DND-41 (cell line): ENCODE data around the gene FAM151A.

Source experiments
- ATAC-seq: fragments of 200-7000 bp; cut with Tn5 transposase; 3 replicates; pipeline ENCODE4 v1.9.1; 2021; ENCODE audit warnings: low read depth; ENCODE audit not compliant: insufficient read depth
- DNase-seq: peaks from one replicate; pipeline ENCODE4 v3.0.0-alpha.2; 2020
- H2AFZ ChIP-seq: 2 replicates; pipeline ENCODE4 v1.6.0; 2012; ENCODE audit warnings: low read depth, low read length
- H3K27ac ChIP-seq: 2 replicates; pipeline ENCODE4 v1.5.1; 2012; ENCODE audit warnings: low read length, inconsistent platforms
- H3K27me3 ChIP-seq: fragments of 200-600 bp; sonication (generic); 2 replicates; pipeline ENCODE4 v1.6.0; 2012; ENCODE audit warnings: low read length, mild to moderate bottlenecking, inconsistent platforms; ENCODE audit not compliant: insufficient read depth, poor library complexity
- H3K36me3 ChIP-seq: 2 replicates; pipeline ENCODE4 v1.5.1; 2012; ENCODE audit warnings: low read length, inconsistent platforms; ENCODE audit not compliant: insufficient read depth
- H3K4me1 ChIP-seq: 2 replicates; pipeline ENCODE4 v1.5.1; 2012; ENCODE audit warnings: mild to moderate bottlenecking, low read length; ENCODE audit not compliant: insufficient read depth
- H3K4me2 ChIP-seq: 2 replicates; pipeline ENCODE4 v1.6.0; 2012; ENCODE audit warnings: mild to moderate bottlenecking, moderate library complexity, low read length, inconsistent platforms; ENCODE audit not compliant: insufficient read depth
- H3K4me3 ChIP-seq, 2 experiments: fragments of 200-600 bp in 1 of 2; shearing (Covaris generic) in 1 of 2; 2 replicates each; pipeline ENCODE4 v1.5.1; 2012 to 2016; ENCODE audit warnings: inconsistent platforms in 2 of 2, low read length in 2 of 2, mild to moderate bottlenecking in 2 of 2, low read depth in 1 of 2, moderate library complexity in 1 of 2
- H3K79me2 ChIP-seq: 2 replicates; pipeline ENCODE4 v1.6.0; 2012; ENCODE audit warnings: low read length, inconsistent platforms; ENCODE audit not compliant: insufficient read depth
- H3K9ac ChIP-seq: 2 replicates; pipeline ENCODE4 v1.6.0; 2012; ENCODE audit warnings: low read depth, mild to moderate bottlenecking, inconsistent platforms, low read length, moderate library complexity
- H3K9me3 ChIP-seq: 2 replicates; pipeline ENCODE4 v1.5.1; 2012; ENCODE audit warnings: low read length, moderate library complexity, mild to moderate bottlenecking, inconsistent platforms; ENCODE audit not compliant: insufficient read depth, severe bottlenecking
- H4K20me1 ChIP-seq: 2 replicates; pipeline ENCODE4 v1.6.0; 2012; ENCODE audit warnings: low read length; ENCODE audit not compliant: insufficient read depth
- EZH2 ChIP-seq: IDR thresholded peaks from 3 replicates; pipeline ENCODE4 v1.6.1; 2012; ENCODE audit warnings: borderline replicate concordance, low read depth, mild to moderate bottlenecking, moderate library complexity, low read length, inconsistent platforms; ENCODE audit not compliant: severe bottlenecking
- TF ChIP-seq, protein P1 (sequence below): IDR thresholded peaks from 2 replicates; pipeline ENCODE4 v1.5.1; 2012; ENCODE audit warnings: borderline replicate concordance, low read length, moderate library complexity, mild to moderate bottlenecking; ENCODE audit not compliant: poor library complexity, severe bottlenecking; ENCODE audit errors: extremely low read depth

Gene FAM151A

DNA sequence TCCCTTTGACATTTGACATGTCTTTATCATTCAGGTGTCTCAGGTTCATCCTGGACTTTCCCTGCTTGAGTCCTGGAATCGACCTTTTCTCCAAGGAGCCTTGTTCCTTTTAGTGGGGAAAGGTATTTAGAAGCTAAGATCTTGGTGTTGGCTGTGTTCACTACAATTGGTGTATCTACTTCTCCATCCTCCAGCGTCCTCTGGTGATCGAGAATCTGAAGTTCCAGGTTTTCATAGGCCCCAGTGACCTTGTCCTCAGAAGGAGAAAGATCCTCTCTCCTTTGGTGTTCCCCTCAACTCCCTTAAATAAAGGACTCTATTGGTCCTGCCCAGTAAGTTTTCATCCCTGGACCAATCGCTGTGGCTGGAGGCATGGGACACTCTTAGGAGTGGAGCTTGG lies 40.4 kb upstream of the FAM151A start:
- Histone ChIP-seq H3K27me3 (peaks cover 10% of the 10 kb centered on the region), H4K20me1 (no peaks in the 10 kb centered on the region), H3K27ac (no peak overlapping the region), H3K4me3 (no peak overlapping the region), H2AFZ (no peak overlapping the region), H3K36me3 (no peaks in the 10 kb centered on the region), H3K9ac (no peak overlapping the region), H3K4me1 (no peaks in the 10 kb centered on the region), H3K4me2 (no peak overlapping the region), H3K9me3 (no peaks in the 10 kb centered on the region), H3K79me2 (no peaks in the 10 kb centered on the region)
- ATAC-seq (no peak), DNase-seq (no peak)
- TF ChIP-seq, protein P1, sequence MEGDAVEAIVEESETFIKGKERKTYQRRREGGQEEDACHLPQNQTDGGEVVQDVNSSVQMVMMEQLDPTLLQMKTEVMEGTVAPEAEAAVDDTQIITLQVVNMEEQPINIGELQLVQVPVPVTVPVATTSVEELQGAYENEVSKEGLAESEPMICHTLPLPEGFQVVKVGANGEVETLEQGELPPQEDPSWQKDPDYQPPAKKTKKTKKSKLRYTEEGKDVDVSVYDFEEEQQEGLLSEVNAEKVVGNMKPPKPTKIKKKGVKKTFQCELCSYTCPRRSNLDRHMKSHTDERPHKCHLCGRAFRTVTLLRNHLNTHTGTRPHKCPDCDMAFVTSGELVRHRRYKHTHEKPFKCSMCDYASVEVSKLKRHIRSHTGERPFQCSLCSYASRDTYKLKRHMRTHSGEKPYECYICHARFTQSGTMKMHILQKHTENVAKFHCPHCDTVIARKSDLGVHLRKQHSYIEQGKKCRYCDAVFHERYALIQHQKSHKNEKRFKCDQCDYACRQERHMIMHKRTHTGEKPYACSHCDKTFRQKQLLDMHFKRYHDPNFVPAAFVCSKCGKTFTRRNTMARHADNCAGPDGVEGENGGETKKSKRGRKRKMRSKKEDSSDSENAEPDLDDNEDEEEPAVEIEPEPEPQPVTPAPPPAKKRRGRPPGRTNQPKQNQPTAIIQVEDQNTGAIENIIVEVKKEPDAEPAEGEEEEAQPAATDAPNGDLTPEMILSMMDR: no peak
- TF ChIP-seq EZH2: no peak

DNA sequence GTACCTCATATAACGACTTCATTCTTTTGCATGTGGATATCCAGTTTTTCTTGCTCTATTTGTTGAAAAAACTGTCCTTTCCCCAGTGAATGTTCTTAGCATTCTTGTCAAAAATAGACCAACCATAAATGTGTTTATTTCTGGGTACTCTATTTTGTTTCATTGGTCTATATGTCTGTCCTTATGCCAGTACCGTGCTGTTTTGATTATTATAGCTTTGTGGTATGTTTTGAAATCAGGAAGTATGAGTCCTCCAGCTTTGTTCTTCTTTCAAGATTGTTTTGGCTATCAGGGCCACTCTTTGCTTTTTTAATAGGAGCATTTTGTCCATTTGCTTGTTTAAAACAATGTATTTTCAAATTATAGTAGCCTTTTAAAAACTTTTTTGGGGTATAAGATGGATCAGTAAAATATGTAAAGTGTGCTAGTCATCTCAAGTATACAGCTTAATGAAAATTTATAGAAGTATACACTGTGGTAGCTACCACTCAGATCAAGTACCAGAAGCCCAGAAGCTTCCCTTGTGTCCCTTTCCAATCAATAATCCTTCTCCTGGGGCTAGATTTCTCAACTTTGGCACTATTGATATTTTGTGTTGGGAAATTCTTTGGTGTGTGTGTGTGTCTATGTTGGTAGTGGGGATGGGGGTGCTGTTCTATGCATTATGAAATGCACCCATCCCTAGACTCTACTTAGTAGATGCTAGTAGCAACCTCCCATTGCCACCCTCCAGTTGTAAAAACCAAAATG lies 35.0 kb upstream of the FAM151A start:
- Histone ChIP-seq H3K27me3 (no peaks in the 10 kb centered on the region), H4K20me1 (no peaks in the 10 kb centered on the region), H3K36me3 (no peaks in the 10 kb centered on the region), H3K79me2 (no peaks in the 10 kb centered on the region), H3K4me3 (no peak overlapping the region), H2AFZ (no peak overlapping the region), H3K27ac (no peak overlapping the region), H3K4me2 (no peak overlapping the region), H3K4me1 (no peaks in the 10 kb centered on the region), H3K9me3 (peaks cover 4% of the 10 kb centered on the region), H3K9ac (no peak overlapping the region)
- no peak for TF ChIP-seq EZH2
- TF ChIP-seq, protein P1: no peak
- ATAC-seq (no peak), DNase-seq (no peak)

DNA sequence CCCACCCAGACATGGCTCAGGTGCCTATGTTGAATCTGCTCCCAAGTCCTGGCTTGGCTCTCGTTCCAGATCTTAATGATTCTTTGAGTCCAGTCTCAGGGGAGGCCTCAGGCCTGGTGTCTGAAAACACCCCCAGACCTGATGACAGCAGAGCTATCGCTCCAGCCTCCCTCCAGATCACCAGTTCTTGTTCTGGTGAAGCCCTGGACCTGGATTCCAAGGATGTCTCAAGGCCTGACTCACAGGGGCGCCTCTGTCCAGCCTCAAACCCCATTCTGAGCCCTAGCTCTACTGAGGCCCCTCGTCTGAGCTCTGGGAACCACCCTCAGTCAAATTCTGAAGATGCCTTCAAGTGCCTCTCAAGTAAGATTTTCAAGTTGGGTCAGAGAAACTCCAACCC lies 29.7 kb upstream of the FAM151A start:
- no peaks in the 10 kb centered on the region for H3K79me2 ChIP-seq
- no peaks in the 10 kb centered on the region for H4K20me1 ChIP-seq
- H3K9me3 ChIP-seq: peaks cover 2% of the 10 kb centered on the region
- H3K36me3 ChIP-seq: no peaks in the 10 kb centered on the region
- TF ChIP-seq, protein P1: no peak
- TF ChIP-seq EZH2: no peak
- DNase-seq (no peak), ATAC-seq (no peak)
- no peak overlapping the region for H3K4me3 ChIP-seq
- H3K9ac ChIP-seq: no peak overlapping the region
- no peak overlapping the region for H3K4me2 ChIP-seq
- peaks cover 4% of the 10 kb centered on the region for H3K27me3 ChIP-seq
- no peak overlapping the region for H3K27ac ChIP-seq
- no peaks in the 10 kb centered on the region for H3K4me1 ChIP-seq
- no peak overlapping the region for H2AFZ ChIP-seq

DNA sequence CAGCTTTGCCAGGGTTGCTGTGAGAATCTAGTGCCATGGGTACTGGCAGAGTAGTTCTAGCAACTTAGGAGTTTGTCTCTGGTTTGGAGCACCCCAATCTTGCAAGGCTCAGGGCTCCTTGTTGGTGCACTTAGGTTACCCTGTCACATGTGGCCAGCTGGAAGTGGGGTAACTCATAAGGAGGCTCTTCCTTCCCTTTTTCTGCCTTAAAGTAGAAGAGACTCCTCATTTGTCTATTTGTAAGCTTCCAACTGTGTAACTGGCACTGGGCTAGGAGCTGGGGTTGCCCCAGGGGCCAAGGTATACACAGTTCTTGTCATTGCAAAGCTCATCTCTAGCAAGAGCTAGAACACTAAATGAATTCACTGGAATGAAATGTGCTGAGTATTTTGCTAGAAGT lies 28.8 kb upstream of the FAM151A start:
- ATAC-seq (no peak), DNase-seq (no peak)
- Histone ChIP-seq H3K9me3 (no peaks in the 10 kb centered on the region), H4K20me1 (no peaks in the 10 kb centered on the region), H3K36me3 (no peaks in the 10 kb centered on the region), H3K4me2 (no peak overlapping the region), H3K79me2 (no peaks in the 10 kb centered on the region), H3K9ac (no peak overlapping the region), H3K27me3 (peaks cover 4% of the 10 kb centered on the region), H3K4me3 (no peak overlapping the region), H3K4me1 (no peaks in the 10 kb centered on the region), H3K27ac (no peak overlapping the region), H2AFZ (no peak overlapping the region)
- no peak for TF ChIP-seq EZH2
- TF ChIP-seq, protein P1: no peak
